Measurements from ENCODE around the gene RPN2. TPM values are rescaled to one million over a fixed set of nuclear protein-coding genes. Genes with fewer than 3 reads are reported as not detected.

RPN2 gene
- total RNA-seq, result 173 and 253 TPM in 2 replicates

DNA sequence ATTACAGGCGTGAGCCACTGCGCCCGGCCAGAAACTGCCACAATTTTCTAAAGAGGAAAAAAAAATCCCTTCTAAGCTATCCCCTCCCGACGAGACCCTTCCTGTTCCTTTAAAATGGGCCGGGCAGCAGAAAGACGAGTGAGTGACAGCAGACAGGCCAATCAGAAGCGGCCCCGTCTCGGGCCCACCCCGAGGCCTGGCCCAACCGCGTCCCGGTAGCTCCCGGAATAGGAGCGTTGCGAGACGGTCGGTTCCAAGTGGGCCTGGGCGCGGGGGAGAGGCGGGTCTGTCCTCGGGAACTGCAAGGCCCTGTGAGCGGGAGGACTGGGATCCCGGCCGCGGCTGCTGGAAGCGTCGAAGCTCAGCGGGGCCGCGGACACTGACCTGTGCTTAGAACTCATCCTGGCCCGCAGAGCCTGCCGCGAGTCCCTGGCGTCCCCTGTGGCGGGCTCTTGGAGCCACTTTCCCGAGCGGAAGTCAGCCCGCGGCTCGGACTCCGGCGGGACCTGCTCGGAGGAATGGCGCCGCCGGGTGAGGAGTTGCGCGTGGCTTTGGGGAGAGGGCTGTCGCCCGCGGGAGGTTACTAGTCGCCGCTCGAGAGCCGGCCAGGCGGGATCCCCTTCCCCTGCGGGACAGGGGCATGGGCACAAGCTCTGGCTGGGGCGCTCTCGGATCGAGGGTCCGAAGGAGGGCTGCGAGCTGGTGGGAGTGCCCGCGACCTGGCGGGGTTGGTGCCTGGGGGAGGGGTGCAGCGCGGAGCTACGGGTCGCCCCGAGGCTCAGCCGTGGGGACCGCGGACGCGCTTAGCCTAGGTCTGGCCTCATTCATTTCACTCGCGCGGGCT lies at the start of gene RPN2, which contains the start of gene MROH8:
RPN2 (plus strand) TSS at position 492 of the 844 bp plus-strand sequence; CDS start at position 519, 27 bp downstream.
MROH8 (minus strand) TSS at position 710 of the 844 bp plus-strand sequence.

DNA sequence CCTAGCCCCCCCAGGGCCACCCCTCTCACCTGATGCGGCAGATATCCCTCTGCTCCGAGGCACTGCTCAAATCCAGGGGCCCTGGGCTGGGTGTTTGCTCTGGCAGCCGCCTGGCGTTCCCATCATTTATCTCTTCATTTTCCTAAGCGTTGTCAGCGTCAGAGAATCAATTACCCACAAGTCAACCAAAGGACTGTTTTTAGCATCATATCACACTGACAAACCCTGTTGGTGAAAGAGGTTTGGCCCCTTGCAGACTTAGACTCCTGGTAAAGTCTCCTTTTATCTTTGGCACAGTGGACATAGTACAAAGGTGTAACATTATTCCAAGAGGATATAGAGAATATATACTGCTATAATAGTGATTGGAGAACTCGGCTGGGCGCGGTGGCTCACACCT lies 82.6 kb downstream of the RPN2 start, which contains the start of gene GHRH:
GHRH (minus strand) TSS at position 101 of the 400 bp plus-strand sequence. CDS start 4,925 bp downstream, outside the sequence.

Other genes starting within 250 kb of the RPN2 start
- gene SAMHD1, start 227.6 kb upstream of the RPN2 start, total RNA-seq, result 14.3 and 21.5 TPM in 2 replicates
- 1.3 and 9.3 TPM in 2 replicates for gene RBL1, start 83.3 kb upstream of the RPN2 start, total RNA-seq
- 0.33 and 1.0 TPM in 2 replicates for gene MROH8, start 218 bp downstream of the RPN2 start, total RNA-seq
- gene GHRH, start 82.5 kb downstream of the RPN2 start, total RNA-seq, result not detected in 2 replicates
- 28.8 and 41.3 TPM in 2 replicates for gene MANBAL, start 110.3 kb downstream of the RPN2 start, total RNA-seq
- gene SRC, start 166.8 kb downstream of the RPN2 start, total RNA-seq, result 23.5 and 33.1 TPM in 2 replicates

Measured in mesangial cell (primary cell).